OCI-LY3 (cell line): Measurements from ENCODE around the gene SPATA2.
A peak's percentile ranks its signal among the peaks of the same experiment; 100 is the strongest.

Experiments
- EZH2phosphoT487 ChIP-seq: fragments of 200-600 bp; shearing (Covaris generic); IDR thresholded peaks from 2 replicates; pipeline ENCODE4 v1.6.1; 2018; ENCODE audit warnings: antibody characterized with exemption, mixed run types, low read depth
- TF ChIP-seq, protein P1 (sequence below): fragments of 200-600, 300-600 bp; sonication (generic); IDR thresholded peaks from 2 replicates; pipeline ENCODE4 v1.5.1; 2014; ENCODE audit warnings: antibody characterized with exemption, low read length, low read depth

DNA sequence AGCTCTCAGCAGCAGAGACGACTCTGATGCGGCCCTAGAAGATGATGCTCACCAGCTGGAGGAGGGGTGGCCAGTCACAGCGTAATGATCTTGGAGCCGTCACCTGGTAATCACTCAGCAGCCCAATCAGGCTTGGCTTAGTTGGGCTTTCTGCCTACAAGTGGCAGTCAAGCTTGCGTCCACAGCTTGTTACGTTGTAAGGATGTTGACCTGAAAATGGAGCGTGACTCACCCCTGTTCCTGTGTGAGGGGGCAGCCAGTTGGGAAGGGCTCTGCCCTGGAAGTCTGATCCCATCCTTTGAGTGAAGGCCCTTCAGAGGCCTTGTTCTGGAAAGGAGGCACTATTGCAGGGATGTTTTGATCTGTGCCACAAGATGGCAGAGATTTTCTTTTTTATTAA lies 49.8 kb downstream of the SPATA2 start:
- TF ChIP-seq, protein P1, sequence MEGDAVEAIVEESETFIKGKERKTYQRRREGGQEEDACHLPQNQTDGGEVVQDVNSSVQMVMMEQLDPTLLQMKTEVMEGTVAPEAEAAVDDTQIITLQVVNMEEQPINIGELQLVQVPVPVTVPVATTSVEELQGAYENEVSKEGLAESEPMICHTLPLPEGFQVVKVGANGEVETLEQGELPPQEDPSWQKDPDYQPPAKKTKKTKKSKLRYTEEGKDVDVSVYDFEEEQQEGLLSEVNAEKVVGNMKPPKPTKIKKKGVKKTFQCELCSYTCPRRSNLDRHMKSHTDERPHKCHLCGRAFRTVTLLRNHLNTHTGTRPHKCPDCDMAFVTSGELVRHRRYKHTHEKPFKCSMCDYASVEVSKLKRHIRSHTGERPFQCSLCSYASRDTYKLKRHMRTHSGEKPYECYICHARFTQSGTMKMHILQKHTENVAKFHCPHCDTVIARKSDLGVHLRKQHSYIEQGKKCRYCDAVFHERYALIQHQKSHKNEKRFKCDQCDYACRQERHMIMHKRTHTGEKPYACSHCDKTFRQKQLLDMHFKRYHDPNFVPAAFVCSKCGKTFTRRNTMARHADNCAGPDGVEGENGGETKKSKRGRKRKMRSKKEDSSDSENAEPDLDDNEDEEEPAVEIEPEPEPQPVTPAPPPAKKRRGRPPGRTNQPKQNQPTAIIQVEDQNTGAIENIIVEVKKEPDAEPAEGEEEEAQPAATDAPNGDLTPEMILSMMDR: peak; percentile 21
- TF ChIP-seq EZH2phosphoT487: no peak
